Gastrocnemius medialis (tissue), 4 donors: ENCODE results near the gene FKBP1B. TPM values are rescaled to one million over a fixed set of nuclear protein-coding genes. Genes with fewer than 3 reads are reported as not detected.
A peak's percentile ranks its signal among the peaks of the same experiment; 100 is the strongest.

ENCODE experiments used
- ATAC-seq, 2 donors: fragments of 150-250 bp; one replicate each; pipeline ENCODE4 v1.9.1; 2016
- DNase-seq, 2 donors: peaks; one replicate each; pipeline ENCODE4 v3.0.0-alpha.2; 2019
- H3K27ac ChIP-seq, 4 donors: fragments of 200-600 bp; sonication (generic); 1 replicate in 1 of 4; 2 replicates in 3 of 4; pipeline ENCODE4 v1.5.1; 2016 to 2018; ENCODE audit warnings: mild to moderate bottlenecking in 2 of 4, moderate library complexity in 1 of 4
- H3K27me3 ChIP-seq, 3 donors: fragments of 200-600 bp; sonication (generic) in 2 of 3; 1 replicate in 1 of 3; 2 replicates in 2 of 3; pipeline versions ENCODE4 v1.5.1 to v1.6.0; 2016 to 2019; ENCODE audit warnings: mild to moderate bottlenecking in 1 of 3, moderate library complexity in 1 of 3
- H3K36me3 ChIP-seq, 2 donors: fragments of 200-600 bp; sonication (generic) in 1 of 2; one replicate each; pipeline ENCODE4 v1.5.1; 2017 to 2018
- H3K4me1 ChIP-seq, 2 donors: fragments of 200-600 bp; sonication (generic) in 1 of 2; one replicate each; pipeline ENCODE4 v1.5.1; 2016 to 2017; ENCODE audit warnings: mild to moderate bottlenecking in 2 of 2
- H3K4me3 ChIP-seq, 4 donors: fragments of 200-600 bp; sonication (generic) in 3 of 4; 1 replicate in 1 of 4; 2 replicates in 3 of 4; pipeline ENCODE4 v1.5.1; 2016 to 2019; ENCODE audit warnings: mild to moderate bottlenecking in 2 of 4
- H3K9me3 ChIP-seq, 3 donors: fragments of 200-600 bp; sonication (generic) in 2 of 3; 1 replicate in 1 of 3; 2 replicates in 2 of 3; pipeline ENCODE4 v1.5.1; 2016 to 2019
- POLR2A ChIP-seq, 2 donors: fragments of 450-650 bp; IDR thresholded peaks; one replicate each; pipeline ENCODE4 v1.6.1; 2017; ENCODE audit warnings: antibody characterized with exemption in 2 of 2, mild to moderate bottlenecking in 2 of 2, moderate library complexity in 2 of 2
- in situ Hi-C, 4 donors: fragments of 200-750 bp; cut with MboI; loops; one replicate each; pipeline versions ENCODE4 v1.15.0 to v1.8.0; 2017; ENCODE audit warnings: low sequenced_read_pairs in 4 of 4
- intact Hi-C: fragments of 100-400 bp; cut with DNase I; formaldehyde crosslinking; loops from one replicate; pipeline ENCODE4 v1.15.1; 2023; ENCODE audit warnings: low total_unique reads
- total RNA-seq, 4 donors: library from RNA; depleted of rRNA; stranded (reverse); fragments of >200 nt; gene quantifications; one replicate each; pipeline versions ENCODE4 v1.1.0 to v1.2.3, GENCODE V29; 2016
- TF ChIP-seq, protein P1 (sequence below), 5 experiments: fragments of 450-650 bp in 3 of 5; fragments of 200-600 bp in 2 of 5; sonication (generic) in 2 of 5; IDR thresholded peaks in 4 of 5; conservative IDR thresholded peaks in 1 of 5; 1 replicate in 4 of 5; 2 replicates in 1 of 5; pipeline ENCODE4 v1.5.1; 2016 to 2019; ENCODE audit warnings: antibody characterized with exemption in 5 of 5, mild to moderate bottlenecking in 3 of 5, moderate library complexity in 3 of 5

Gene FKBP1B
- total RNA-seq, 4 donors from 2014 or later: 0.91 to 2.9 (median 1.5) TPM; not detected in 1

DNA sequence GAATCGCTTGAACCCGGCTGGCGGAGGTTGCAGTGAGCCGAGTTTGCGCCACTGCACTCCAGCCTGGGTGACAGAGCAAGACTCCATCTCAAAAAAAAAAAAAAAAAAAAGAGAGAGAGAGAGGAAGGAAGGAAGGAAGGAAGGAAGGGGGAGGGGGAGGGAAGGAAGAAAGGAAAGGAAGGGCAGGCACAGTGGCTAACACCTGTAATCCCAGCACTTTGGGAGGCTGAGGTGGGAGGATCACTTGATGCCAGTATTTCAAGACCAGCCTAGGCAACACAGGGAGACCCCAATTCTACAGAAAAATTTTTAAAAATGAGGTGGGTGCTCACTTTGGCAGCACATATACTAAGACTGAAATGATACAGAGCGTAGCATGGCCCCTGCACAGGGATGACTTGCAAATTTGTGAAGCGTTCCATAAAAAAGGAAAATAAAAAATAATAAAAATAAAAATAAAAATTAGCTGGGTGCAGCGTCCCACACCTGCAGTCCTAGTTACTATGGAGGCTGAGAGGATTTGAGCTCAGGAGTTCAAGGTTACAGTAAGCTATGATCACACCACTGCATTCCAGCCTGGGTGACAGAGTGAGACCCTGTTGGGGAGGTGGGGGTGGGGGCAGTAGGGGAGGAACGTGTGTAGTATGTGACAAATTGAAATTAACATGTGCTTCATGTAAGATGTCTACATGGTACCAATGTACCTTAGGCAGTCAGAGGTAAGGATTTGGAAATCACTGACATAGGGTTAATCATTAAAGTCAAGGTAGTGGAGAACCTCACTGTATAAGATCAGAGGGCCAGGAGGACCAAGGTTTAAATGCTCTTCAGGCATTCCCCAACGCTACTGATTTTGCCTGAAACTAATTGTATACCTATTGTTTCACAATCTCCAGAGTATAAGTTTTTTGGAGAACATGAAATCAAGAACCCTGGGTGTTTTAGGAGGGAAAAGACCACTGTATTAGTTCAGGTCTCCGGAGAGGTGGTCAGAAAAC is 3.7 kb upstream of the FKBP1B start:
- H3K27ac ChIP-seq: peak overlapping the region in 1 of 4 donors; percentile 85
- intact Hi-C loops (loop anchor here (2.0 kb wide), 3 partner anchors 39 to 119 kb away; partner anchors contain the start of genes ATAD2B, FAM228B, PFN4 and TP53I3), in situ Hi-C loops (loop anchor here in 1 of 4 donors (10.0 to 25.0 kb wide), 2 partner anchors 79 to 109 kb away; partner anchors contain the start of genes ATAD2B, FAM228B, PFN4 and UBXN2A)
- H3K36me3 ChIP-seq: no peaks in the 10 kb centered on the region
- H3K27me3 ChIP-seq: peaks cover 8 to 21% (median 18%) of the 10 kb centered on the region in 3 donors
- TF ChIP-seq POLR2A (IDR thresholded peaks at IDR 0.05): no peak
- TF ChIP-seq, protein P1, sequence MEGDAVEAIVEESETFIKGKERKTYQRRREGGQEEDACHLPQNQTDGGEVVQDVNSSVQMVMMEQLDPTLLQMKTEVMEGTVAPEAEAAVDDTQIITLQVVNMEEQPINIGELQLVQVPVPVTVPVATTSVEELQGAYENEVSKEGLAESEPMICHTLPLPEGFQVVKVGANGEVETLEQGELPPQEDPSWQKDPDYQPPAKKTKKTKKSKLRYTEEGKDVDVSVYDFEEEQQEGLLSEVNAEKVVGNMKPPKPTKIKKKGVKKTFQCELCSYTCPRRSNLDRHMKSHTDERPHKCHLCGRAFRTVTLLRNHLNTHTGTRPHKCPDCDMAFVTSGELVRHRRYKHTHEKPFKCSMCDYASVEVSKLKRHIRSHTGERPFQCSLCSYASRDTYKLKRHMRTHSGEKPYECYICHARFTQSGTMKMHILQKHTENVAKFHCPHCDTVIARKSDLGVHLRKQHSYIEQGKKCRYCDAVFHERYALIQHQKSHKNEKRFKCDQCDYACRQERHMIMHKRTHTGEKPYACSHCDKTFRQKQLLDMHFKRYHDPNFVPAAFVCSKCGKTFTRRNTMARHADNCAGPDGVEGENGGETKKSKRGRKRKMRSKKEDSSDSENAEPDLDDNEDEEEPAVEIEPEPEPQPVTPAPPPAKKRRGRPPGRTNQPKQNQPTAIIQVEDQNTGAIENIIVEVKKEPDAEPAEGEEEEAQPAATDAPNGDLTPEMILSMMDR (IDR thresholded peaks at IDR 0.05 in 4 of 5, conservative IDR thresholded peaks at IDR 0.05 in 1 of 5): no peak
- H3K4me1 ChIP-seq: peaks cover 19 to 27% of the 10 kb centered on the region in 2 donors
- ATAC-seq: no peak
- DNase-seq: no peak
- peak overlapping the region in 3 of 4 donors; percentile 68 to 98 (median 98) for H3K4me3 ChIP-seq
- no peaks in the 10 kb centered on the region for H3K9me3 ChIP-seq

DNA sequence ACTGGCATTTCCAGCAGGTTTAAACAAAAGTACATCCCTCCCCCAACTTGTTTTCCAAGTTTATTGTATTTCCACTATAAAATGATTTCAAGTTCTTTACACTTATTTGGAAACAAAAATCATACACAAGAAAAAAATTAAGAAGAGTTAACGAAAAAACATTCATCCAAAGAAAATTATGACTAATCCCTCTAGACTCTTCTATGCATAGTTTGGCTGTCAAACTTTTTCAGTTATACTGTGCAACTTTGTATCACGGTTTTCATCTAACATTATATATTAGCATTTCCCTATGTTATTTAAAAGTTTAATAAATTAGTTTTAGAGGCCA is 3.0 kb upstream of the FKBP1B start:
- Histone ChIP-seq H3K36me3 (no peaks in the 10 kb centered on the region), H3K9me3 (no peaks in the 10 kb centered on the region), H3K4me3 (peak overlapping the region; percentile 68 to 98 (median 90)), H3K27me3 (peaks cover 8 to 21% (median 18%) of the 10 kb centered on the region in 3 donors), H3K4me1 (peaks cover 19 to 27% of the 10 kb centered on the region in 2 donors), H3K27ac (peak overlapping the region; percentile 79 to 85 (median 82))
- DNase-seq (no peak), ATAC-seq (no peak)
- intact Hi-C loops: loop anchor here (2.0 kb wide), 3 partner anchors 38 to 120 kb away; partner anchors contain the start of genes ATAD2B, FAM228B, PFN4 and TP53I3
- in situ Hi-C loops: loop anchor here in 1 of 4 donors (10.0 to 25.0 kb wide), 2 partner anchors 78 to 109 kb away; partner anchors contain the start of genes ATAD2B, FAM228B, PFN4 and UBXN2A
- TF ChIP-seq, protein P1 (IDR thresholded peaks at IDR 0.05 in 4 of 5, conservative IDR thresholded peaks at IDR 0.05 in 1 of 5): no peak
- TF ChIP-seq POLR2A (IDR thresholded peaks at IDR 0.05): no peak

DNA sequence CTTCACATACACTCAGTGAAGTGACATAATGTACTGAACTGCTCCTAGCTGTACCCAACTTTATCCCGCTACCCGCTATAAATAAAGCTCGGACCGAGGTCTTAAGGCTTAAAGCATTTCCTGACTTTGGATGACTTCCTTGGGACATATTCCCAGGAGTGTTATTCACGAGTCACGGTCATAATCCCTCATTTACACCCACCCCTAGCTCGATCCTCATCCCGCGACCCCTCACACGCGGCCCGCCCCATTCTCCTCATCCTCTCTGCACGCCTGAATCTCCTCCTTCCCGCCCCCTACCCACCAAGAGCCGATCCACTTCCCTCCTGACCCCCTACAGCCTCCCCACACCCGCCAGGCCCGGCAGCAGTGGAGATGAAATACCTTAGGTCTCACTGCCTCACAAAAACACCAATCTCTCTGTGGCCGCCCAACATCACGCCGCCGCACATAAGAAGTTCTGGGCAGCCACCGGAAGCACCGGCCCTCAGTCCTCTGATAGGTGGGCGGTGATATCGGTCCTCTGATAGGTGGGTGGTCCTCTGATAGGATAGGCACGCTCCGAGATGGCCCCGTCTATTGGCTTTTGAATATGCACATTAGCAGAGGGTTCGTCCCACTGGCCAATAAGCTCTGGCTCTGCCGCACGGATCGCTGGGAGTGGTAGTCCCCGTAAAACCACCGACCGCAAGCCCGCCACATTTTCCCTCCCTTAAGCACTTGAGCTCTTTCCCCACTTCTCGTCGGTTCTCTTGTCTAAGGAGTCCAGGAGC is 2.4 kb upstream of the FKBP1B start, which contains the start of gene WDCP:
TSS of gene WDCP (minus strand) at position 462 of the 773 bp plus-strand sequence. CDS start 7,897 bp downstream, outside the sequence.
- H3K27me3 ChIP-seq: peaks cover 8 to 21% (median 18%) of the 10 kb centered on the region in 3 donors
- in situ Hi-C loops (loop anchor here in 1 of 4 donors (10.0 to 25.0 kb wide), 2 partner anchors 78 to 110 kb away; partner anchors contain the start of genes ATAD2B, FAM228B, PFN4 and UBXN2A), intact Hi-C loops (loop anchor here (1.0 to 2.0 kb wide), 4 partner anchors 29 to 120 kb away; partner anchors contain the start of genes ATAD2B, FAM228B, PFN4 and SF3B6)
- peak within 1 kb of the TSS; percentile 79 to 85 (median 82) for H3K27ac ChIP-seq
- no peaks in the 10 kb centered on the region for H3K9me3 ChIP-seq
- peak within 1 kb of the TSS; percentile 68 to 98 (median 90) for H3K4me3 ChIP-seq
- peaks cover 19 to 27% of the 10 kb centered on the region in 2 donors for H3K4me1 ChIP-seq
- DNase-seq (peak; percentile 97), ATAC-seq (peak; percentile 100)
- TF ChIP-seq POLR2A (IDR thresholded peaks at IDR 0.05): peak; percentile 47 to 80
- TF ChIP-seq, protein P1 (IDR thresholded peaks at IDR 0.05 in 4 of 5, conservative IDR thresholded peaks at IDR 0.05 in 1 of 5): no peak
- H3K36me3 ChIP-seq: no peaks in the 10 kb centered on the region

DNA sequence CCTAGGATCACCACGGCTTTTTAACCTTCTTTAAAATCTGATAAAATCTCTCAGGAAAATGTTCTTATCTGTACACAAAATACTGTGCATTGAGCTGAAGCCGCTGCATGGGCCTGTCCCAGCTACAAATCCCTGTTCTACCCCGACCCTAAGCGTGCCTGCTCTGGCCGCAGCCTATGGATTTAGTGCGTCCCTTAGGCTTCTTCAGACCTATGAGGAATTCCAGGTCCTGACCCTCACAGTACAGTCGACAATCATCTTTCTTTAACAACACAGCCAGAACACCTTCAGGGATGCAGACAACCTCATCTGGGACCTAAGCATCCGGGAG is 1.9 kb upstream of the FKBP1B start:
- ATAC-seq (peak in 1 of 2 donors; percentile 2), DNase-seq (no peak)
- Histone ChIP-seq H3K36me3 (no peaks in the 10 kb centered on the region), H3K27me3 (peaks cover 8 to 21% (median 18%) of the 10 kb centered on the region in 3 donors), H3K4me3 (peak overlapping the region; percentile 49 to 98 (median 90)), H3K4me1 (peaks cover 19 to 27% of the 10 kb centered on the region in 2 donors), H3K9me3 (no peaks in the 10 kb centered on the region), H3K27ac (no peak overlapping the region)
- TF ChIP-seq, protein P1 (IDR thresholded peaks at IDR 0.05 in 4 of 5, conservative IDR thresholded peaks at IDR 0.05 in 1 of 5): no peak
- TF ChIP-seq POLR2A (IDR thresholded peaks at IDR 0.05): no peak
- in situ Hi-C loops (loop anchor here in 1 of 4 donors (10.0 to 25.0 kb wide), 2 partner anchors 77 to 110 kb away; partner anchors contain the start of genes ATAD2B, FAM228B, PFN4 and UBXN2A), intact Hi-C loops (loop anchor here (1.0 to 2.0 kb wide), 4 partner anchors 29 to 121 kb away; partner anchors contain the start of genes ATAD2B, FAM228B, PFN4 and SF3B6)
